ENCODE data around the gene ZNF491.

DNA sequence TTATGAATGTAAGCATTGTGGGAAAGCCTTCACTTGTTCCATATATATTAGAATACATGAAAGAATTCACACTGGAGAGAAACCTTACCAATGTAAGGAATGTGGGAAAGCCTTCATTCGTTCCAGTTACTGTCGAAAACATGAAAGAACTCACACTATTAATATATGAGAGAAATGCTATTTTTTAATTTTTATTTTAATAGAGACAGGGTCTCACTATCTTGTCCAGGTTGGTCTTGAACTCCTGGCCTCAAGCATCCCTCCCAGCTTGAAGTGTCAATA, 8.7 kb downstream of the ZNF491 start:
- no peak for TF ChIP-seq POLR2A (IDR thresholded peaks at IDR 0.05)
- TF ChIP-seq, protein P1, sequence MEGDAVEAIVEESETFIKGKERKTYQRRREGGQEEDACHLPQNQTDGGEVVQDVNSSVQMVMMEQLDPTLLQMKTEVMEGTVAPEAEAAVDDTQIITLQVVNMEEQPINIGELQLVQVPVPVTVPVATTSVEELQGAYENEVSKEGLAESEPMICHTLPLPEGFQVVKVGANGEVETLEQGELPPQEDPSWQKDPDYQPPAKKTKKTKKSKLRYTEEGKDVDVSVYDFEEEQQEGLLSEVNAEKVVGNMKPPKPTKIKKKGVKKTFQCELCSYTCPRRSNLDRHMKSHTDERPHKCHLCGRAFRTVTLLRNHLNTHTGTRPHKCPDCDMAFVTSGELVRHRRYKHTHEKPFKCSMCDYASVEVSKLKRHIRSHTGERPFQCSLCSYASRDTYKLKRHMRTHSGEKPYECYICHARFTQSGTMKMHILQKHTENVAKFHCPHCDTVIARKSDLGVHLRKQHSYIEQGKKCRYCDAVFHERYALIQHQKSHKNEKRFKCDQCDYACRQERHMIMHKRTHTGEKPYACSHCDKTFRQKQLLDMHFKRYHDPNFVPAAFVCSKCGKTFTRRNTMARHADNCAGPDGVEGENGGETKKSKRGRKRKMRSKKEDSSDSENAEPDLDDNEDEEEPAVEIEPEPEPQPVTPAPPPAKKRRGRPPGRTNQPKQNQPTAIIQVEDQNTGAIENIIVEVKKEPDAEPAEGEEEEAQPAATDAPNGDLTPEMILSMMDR (IDR thresholded peaks at IDR 0.05) = no peak
